Epithelial cell of proximal tubule (primary cell): ENCODE measurements around the gene MTMR1. TPM values are rescaled to one million over a fixed set of nuclear protein-coding genes. Genes with fewer than 3 reads are reported as not detected.

Experiments
- DNase-seq: peaks from one replicate; pipeline ENCODE4 v3.0.0-alpha.2; 2011; ENCODE audit warnings: low read depth
- H3K4me3 ChIP-seq: 2 replicates; pipeline ENCODE4 v1.5.1; 2011; ENCODE audit warnings: low read depth, mild to moderate bottlenecking, low read length
- total RNA-seq: library from RNA; depleted of rRNA; stranded (reverse); fragments of >200 nt; gene quantifications from 2 replicates; pipeline ENCODE4 v1.2.3, GENCODE V29; 2015
- TF ChIP-seq, protein P1 (sequence below): conservative IDR thresholded peaks from 2 replicates; pipeline ENCODE4 v1.5.1; 2012; ENCODE audit warnings: low read depth, mild to moderate bottlenecking, low read length

The MTMR1 gene
- total RNA-seq, 1 donor from 2014 or later = 18.2 TPM

DNA sequence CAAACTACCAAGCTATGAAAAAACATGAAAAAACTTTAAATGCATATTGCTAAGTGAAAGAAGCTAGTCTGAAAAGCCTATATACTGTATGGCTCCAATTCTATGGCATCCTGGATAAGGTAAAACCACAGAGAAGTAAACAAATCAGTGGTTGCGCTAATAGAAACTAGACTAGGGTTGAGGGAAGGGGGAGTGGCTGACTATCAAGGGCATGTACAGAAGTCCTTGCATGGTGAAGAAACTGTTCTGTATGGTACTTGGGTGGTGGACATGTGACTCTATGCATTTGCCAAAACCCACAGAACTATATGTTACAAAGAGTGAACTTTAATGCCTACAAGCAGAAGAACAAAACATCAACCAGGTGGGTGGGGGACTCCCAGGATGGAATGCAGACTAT lies 96.8 kb downstream of the MTMR1 start:
- TF ChIP-seq, protein P1, sequence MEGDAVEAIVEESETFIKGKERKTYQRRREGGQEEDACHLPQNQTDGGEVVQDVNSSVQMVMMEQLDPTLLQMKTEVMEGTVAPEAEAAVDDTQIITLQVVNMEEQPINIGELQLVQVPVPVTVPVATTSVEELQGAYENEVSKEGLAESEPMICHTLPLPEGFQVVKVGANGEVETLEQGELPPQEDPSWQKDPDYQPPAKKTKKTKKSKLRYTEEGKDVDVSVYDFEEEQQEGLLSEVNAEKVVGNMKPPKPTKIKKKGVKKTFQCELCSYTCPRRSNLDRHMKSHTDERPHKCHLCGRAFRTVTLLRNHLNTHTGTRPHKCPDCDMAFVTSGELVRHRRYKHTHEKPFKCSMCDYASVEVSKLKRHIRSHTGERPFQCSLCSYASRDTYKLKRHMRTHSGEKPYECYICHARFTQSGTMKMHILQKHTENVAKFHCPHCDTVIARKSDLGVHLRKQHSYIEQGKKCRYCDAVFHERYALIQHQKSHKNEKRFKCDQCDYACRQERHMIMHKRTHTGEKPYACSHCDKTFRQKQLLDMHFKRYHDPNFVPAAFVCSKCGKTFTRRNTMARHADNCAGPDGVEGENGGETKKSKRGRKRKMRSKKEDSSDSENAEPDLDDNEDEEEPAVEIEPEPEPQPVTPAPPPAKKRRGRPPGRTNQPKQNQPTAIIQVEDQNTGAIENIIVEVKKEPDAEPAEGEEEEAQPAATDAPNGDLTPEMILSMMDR = no peak
- no peak overlapping the region for H3K4me3 ChIP-seq
- DNase-seq = no peak

DNA sequence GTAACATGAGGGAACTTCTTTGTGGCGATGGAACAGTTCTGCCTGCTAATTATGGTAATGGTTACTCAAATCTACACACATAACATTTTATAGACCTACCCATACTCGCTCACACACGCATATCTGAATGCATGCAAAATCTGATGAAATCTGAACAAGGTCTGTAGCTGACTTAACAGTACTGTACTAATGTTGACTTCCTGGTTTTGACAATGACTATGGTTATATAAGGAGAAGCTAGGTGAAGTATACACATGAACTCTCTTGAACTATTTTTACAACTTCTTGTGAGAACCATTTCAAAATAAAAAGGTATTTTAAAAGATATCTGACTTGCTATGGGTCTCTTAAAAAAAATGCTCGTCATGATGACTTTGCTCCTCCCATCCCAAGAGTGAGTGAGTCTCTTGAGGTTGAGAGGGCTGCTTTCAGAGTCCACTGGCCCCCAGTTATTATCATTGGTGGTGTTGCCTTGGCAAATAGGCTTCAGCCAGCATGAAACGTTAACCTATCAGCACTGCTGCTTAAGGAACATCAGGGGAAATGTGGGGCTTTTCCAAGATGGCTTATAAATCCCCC lies 99.8 kb downstream of the MTMR1 start:
- DNase-seq = no peak
- TF ChIP-seq, protein P1 = no peak
- no peak overlapping the region for H3K4me3 ChIP-seq

DNA sequence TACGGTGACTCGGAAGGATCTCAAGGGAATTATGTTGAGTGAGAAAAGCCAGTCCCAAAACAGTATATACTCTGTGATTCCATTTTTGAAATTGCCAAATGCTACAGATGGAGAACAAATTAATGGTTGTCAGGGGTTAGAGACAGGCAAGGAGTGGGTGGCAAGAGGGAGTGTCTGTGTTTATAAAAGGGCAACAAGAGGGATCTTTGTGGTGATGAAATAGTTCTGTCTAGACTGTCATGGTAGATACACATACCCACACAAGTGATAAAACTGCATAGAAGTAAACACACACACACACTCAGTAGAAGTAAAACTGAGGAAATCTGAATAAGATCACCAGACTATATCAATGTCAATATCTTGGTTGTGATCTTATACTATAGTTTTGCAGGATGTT lies 112.5 kb downstream of the MTMR1 start:
- no peak overlapping the region for H3K4me3 ChIP-seq
- DNase-seq = no peak
- TF ChIP-seq, protein P1 = no peak

DNA sequence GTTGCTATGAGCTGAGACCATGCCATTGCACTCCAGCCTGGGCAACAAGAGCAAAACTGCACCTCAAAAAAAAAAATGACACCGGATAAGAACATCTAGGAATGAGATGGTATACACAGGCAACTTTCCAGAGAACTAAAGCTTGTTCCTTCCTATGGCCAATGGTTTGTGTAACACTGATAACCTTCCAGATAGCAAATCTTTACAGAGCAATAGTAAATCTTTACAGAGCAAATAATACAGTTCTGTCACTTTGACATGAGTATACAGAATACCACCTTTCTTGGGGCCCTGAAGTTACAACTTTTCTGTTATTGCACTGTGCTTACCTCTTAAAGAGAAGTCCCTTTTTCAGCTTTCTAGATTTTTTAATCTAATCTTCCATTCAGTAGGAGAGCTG lies 113.6 kb downstream of the MTMR1 start:
- no peak overlapping the region for H3K4me3 ChIP-seq
- TF ChIP-seq, protein P1 = no peak
- no peak for DNase-seq

DNA sequence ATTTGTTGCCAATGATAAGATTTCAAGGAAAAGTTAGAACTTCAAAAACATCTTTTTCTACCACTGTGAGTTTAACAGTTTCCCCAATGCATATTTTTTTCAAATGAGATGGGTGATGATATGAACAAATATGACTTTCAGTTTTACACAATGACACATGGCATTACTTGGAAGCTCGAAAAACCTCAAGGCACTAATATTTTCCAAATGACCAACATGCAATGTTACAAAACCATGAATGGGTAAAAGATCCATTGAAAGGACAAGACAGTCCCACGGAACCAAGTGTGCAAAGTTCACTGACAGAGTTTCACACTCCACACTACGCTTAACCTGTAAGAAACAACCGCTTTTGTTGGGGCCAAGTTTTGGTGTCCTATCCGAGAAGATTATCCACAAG lies 120.7 kb downstream of the MTMR1 start:
- no peak overlapping the region for H3K4me3 ChIP-seq
- DNase-seq = no peak
- TF ChIP-seq, protein P1 = no peak

Other genes starting within 250 kb of the MTMR1 start
- 3.8 and 4.1 TPM in 2 replicates for gene MTM1, start 124.8 kb upstream of the MTMR1 start, total RNA-seq
- gene CD99L2, start 205.3 kb downstream of the MTMR1 start, total RNA-seq = 27.6 and 32.5 TPM in 2 replicates